ENCODE results near the gene CCDC159. TPM values are rescaled to one million over a fixed set of nuclear protein-coding genes. Genes with fewer than 3 reads are reported as not detected.
A peak's percentile ranks its signal among the peaks of the same experiment; 100 is the strongest.

The CCDC159 gene
- total and polyA plus RNA-seq, 2 of the 13 experiments (the other 11 are each of a cell fraction or from before 2014, with no cell fraction given) = 1.7 to 6.3 TPM

GRCh38 chr19:11380653-11381537 lies 34.6 kb downstream of the CCDC159 start (continued):
- peak; percentile 82; the same call in 1 of the 2 replicates for TF ChIP-seq ZNF598 (CRISPR knock-in tag; IDR thresholded peaks at IDR 0.05; ENCODE audit: borderline replicate concordance)
- no peak for TF ChIP-seq SOX13 (IDR thresholded peaks at IDR 0.05)
- peak in 1 of 2 experiments; percentile 30; a peak in 1 of 4 replicates for TF ChIP-seq SOX13 (CRISPR knock-in tag; conservative IDR thresholded peaks at IDR 0.05 in 1 of 2, IDR thresholded peaks at IDR 0.05 in 1 of 2)
- TF ChIP-seq NONO (IDR thresholded peaks at IDR 0.05) = no peak
- TF ChIP-seq NONO (CRISPR knock-in tag; conservative IDR thresholded peaks at IDR 0.05) = peak; percentile 78; the same call in 1 of the 2 replicates
- no peak for TF ChIP-seq PHF5A (CRISPR knock-in tag; IDR thresholded peaks at IDR 0.05; ENCODE audit: low read depth, unreplicated experiment)
- 0 out of 2 replicates have a peak, but pooled peaks have one; percentile 1 for TF ChIP-seq MAFF (IDR thresholded peaks at IDR 0.05; ENCODE audit: low read depth, low read length)
- peak; percentile 83 for TF ChIP-seq ZNF331 (CRISPR knock-in tag; IDR thresholded peaks at IDR 0.05)
- TF ChIP-seq RFX5 (IDR thresholded peaks at IDR 0.05; ENCODE audit: low read depth, low read length) = peak; percentile 39
- 0 out of 2 replicates have a peak, but pooled peaks have one; percentile 20 for TF ChIP-seq ZNF256 (CRISPR knock-in tag; conservative IDR thresholded peaks at IDR 0.05)
- TF ChIP-seq ZNF776 (CRISPR knock-in tag; IDR thresholded peaks at IDR 0.05) = peak; percentile 58; the same call in 1 of the 2 replicates
- peak; percentile 50 for TF ChIP-seq CEBPG (CRISPR knock-in tag; IDR thresholded peaks at IDR 0.05)
- TF ChIP-seq CBX1 (IDR thresholded peaks at IDR 0.05; ENCODE audit: low read depth) = peak; percentile 53
- peak; percentile 65; the same call in 1 of the 2 replicates for TF ChIP-seq ZNF784 (CRISPR knock-in tag; IDR thresholded peaks at IDR 0.05; ENCODE audit: borderline replicate concordance)
- no peak for TF ChIP-seq ZNF800 (CRISPR knock-in tag; IDR thresholded peaks at IDR 0.05)
- TF ChIP-seq MED13 (CRISPR knock-in tag; IDR thresholded peaks at IDR 0.05) = no peak
- peak; percentile 51 for TF ChIP-seq HNRNPK (IDR thresholded peaks at IDR 0.05; ENCODE audit: low read depth, low read length, poor library complexity, severe bottlenecking)
- TF ChIP-seq DRAP1 (CRISPR knock-in tag; IDR thresholded peaks at IDR 0.05) = peak; percentile 97
- peak; percentile 90 for TF ChIP-seq SAP130 (CRISPR knock-in tag; IDR thresholded peaks at IDR 0.05; ENCODE audit: low read depth)
- no peak for TF ChIP-seq CENPT (CRISPR knock-in tag; IDR thresholded peaks at IDR 0.05; ENCODE audit: low read depth)
- peak in 1 of 2 experiments; percentile 86; a peak in 1 of 4 replicates for TF ChIP-seq KLF16 (CRISPR knock-in tag; IDR thresholded peaks at IDR 0.05)
- peak; percentile 63 for TF ChIP-seq ZNF724P (CRISPR knock-in tag; IDR thresholded peaks at IDR 0.05; ENCODE audit: borderline replicate concordance)
- TF ChIP-seq MED1 (CRISPR knock-in tag; IDR thresholded peaks at IDR 0.05) = peak; percentile 64
- peak; percentile 66 for TF ChIP-seq PHF8 (CRISPR knock-in tag; IDR thresholded peaks at IDR 0.05)
- peak; percentile 43; the same call in 1 of the 2 replicates for TF ChIP-seq SIN3A (IDR thresholded peaks at IDR 0.05; ENCODE audit: borderline replicate concordance, low read depth, low read length)
- TF ChIP-seq POLR2AphosphoS2 (IDR thresholded peaks at IDR 0.05; ENCODE audit: low read depth, low read length) = no peak
- TF ChIP-seq CREM (IDR thresholded peaks at IDR 0.05) = peak; percentile 78
- peak; percentile 43; the same call in 1 of the 2 replicates for TF ChIP-seq CREM (CRISPR knock-in tag; IDR thresholded peaks at IDR 0.05)
- TF ChIP-seq ZNF619 (CRISPR knock-in tag; IDR thresholded peaks at IDR 0.05) = peak; percentile 94
- TF ChIP-seq FOSL2 (CRISPR knock-in tag; IDR thresholded peaks at IDR 0.05) = peak; percentile 64
